Left ventricle myocardium superior (tissue), 1 donor: Measurements from ENCODE around the gene MARCHF2. TPM values are rescaled to one million over a fixed set of nuclear protein-coding genes. Genes with fewer than 3 reads are reported as not detected.
"Not testable (repeated sequence)": the region's sequence is repeated elsewhere in the genome, so short reads cannot be mapped to it uniquely, and the experiment has no call there.

Experiments
- ATAC-seq: fragments of 200-7000 bp; cut with Tn5 transposase; one replicate; pipeline ENCODE4 v1.9.1; 2020; ENCODE audit warnings: mild to moderate bottlenecking, moderate library complexity
- DNase-seq: peaks from one replicate; pipeline ENCODE4 v3.0.0-alpha.2; 2020
- intact Hi-C: fragments of 100-400 bp; cut with micrococcal nuclease; formaldehyde crosslinking; loops from one replicate; pipeline ENCODE4 v1.11.0; 2022
- long read RNA-seq: library from polyadenylated mRNA; unstranded; transcript quantifications from one replicate; pipeline ENCODE4 v2.0.0, GENCODE V29; 2021
- total RNA-seq: library from RNA; stranded (reverse); fragmentation: NEBNext Ultra II Directional; extraction: Animal tissue kit (Norgen Biotek cat#: 25700); gene quantifications from one replicate; pipeline ENCODE4 v1.2.1, GENCODE V29; 2021
- donor health status: DM: no; HTN: yes; CAD: no; lungs with severe emphysema.

The MARCHF2 gene, protein sequence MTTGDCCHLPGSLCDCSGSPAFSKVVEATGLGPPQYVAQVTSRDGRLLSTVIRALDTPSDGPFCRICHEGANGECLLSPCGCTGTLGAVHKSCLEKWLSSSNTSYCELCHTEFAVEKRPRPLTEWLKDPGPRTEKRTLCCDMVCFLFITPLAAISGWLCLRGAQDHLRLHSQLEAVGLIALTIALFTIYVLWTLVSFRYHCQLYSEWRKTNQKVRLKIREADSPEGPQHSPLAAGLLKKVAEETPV
- total RNA-seq = 97.0 TPM
- long read RNA-seq, transcript MARCH2-201 (5 exons, 1,376 nt) = major isoform, 82 of 171 reads
- long read RNA-seq, partial matches to known transcripts = 18 of 171 reads
- long read RNA-seq, other reads (novel, unspliced or antisense) = 70 of 171 reads

DNA sequence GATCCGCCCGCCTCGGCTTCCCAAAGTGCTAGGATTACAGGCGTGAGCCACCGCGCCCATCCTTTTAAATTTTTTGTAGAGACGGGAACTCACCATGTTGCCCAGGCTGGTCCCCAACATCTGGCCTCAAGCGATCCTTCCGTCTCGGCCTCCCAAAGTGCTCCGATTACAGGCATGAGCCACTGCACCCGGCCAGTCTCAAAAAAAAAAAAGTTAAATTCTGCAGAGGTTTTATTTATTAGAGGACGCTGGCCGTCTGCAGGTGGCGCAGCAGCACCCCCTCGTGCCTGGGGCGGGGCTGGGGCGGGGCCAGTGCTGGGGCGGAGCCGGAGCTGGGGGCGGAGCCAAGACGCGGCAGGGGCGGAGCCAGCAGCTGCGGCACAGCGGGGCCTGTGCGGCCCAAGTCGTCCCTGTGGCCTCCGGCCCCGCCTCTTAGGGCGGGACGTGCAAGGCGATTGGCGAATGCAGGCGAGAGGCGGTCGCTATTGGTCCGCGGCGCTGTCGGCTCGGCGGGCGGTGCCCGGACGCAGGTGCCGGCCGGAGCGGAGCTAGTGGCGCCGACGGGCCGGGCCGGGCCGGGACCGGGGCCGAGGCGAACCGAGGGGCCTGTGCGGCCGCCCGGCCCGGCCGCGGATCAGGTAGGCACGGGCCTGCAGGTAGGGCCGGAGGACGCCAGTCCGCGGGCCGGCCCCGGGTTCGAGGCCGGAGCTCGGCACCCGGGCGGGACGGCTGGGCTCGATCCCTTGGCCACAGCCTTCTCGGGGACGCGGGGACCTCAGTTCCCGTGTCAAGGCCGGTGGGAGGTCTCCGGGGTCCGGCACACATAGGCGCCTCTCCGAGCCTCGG is at the start of gene MARCHF2:
Gene MARCHF2 (plus strand): TSS at position 523 of the 846 bp plus-strand sequence. CDS start 8,536 bp downstream, outside the sequence.
- intact Hi-C loops = no loop called here
- ATAC-seq (peak; percentile 99), DNase-seq (peak; percentile 99)

DNA sequence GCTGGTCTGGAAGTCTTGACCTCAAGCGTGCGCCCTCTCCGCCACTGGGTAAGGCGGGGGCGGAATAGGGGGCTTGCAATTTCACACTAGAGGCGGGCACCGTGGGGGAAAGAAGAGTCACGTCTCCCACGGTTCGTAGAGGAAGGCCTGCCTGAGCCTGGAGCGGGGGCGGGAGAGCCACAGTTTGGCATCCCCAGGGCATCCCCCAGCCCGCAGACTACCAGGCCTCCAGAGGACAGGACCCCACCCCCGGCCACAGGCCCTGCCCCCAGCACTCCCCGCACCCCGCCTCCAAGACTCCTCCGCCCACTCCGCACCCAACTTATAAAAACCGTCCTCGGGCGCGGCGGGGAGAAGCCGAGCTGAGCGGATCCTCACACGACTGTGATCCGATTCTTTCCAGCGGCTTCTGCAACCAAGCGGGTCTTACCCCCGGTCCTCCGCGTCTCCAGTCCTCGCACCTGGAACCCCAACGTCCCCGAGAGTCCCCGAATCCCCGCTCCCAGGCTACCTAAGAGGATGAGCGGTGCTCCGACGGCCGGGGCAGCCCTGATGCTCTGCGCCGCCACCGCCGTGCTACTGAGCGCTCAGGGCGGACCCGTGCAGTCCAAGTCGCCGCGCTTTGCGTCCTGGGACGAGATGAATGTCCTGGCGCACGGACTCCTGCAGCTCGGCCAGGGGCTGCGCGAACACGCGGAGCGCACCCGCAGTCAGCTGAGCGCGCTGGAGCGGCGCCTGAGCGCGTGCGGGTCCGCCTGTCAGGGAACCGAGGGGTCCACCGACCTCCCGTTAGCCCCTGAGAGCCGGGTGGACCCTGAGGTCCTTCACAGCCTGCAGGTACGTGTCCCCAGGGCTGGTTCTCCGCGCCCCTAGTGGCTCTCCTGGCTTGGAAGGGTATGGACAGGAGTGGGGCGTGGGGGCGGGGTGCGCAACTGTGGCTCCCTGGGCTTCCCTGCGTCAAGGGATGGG is 49.0 kb upstream of the MARCHF2 start, which contains the start of gene ANGPTL4:
Gene ANGPTL4 (plus strand): TSS at position 353 of the 969 bp plus-strand sequence. CDS start 167 bp downstream, at position 520.
- DNase-seq (peak; percentile 85), ATAC-seq (peak; percentile 69)
- intact Hi-C loops = no loop called here

DNA sequence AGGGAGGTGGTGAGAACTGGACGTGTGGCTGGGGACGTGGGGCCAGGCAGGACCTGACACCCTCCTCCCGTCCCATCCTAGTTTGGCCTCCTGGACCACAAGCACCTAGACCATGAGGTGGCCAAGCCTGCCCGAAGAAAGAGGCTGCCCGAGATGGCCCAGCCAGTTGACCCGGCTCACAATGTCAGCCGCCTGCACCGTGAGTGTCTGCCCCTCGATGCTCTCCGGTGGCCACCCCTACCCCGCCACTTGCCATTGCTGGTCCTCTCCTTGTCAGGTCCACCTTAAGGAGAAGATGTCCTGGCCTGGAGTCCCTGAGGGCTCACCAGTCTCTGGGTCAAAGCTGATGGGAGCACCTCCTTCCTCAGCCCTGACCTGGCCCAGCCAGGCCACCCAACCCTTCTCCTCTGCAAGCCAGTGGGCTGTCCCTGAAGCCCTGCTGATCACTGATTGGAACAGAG is 47.0 kb upstream of the MARCHF2 start:
- no peak for ATAC-seq
- DNase-seq = no peak
- intact Hi-C loops = no loop called here

DNA sequence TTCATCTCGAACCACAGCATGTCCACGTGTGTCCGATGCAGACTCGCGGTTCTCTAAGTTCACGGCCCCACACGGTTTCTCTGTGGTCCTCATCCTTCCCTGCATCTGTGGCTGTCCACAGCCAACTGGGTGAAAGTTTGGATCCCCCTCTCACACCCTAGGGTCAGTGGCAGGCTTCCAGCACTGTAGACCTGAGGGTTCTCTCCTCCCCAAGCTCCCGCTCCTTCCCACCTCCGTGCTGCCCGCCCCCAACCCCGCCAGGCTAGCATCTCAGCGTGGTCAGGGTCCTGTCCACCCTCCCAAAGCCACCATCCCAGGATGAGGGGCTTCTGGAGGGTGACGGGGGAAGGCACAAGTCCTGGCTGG is 46.2 kb upstream of the MARCHF2 start:
- DNase-seq (no peak), ATAC-seq (peak; percentile 16)
- intact Hi-C loops = no loop called here

DNA sequence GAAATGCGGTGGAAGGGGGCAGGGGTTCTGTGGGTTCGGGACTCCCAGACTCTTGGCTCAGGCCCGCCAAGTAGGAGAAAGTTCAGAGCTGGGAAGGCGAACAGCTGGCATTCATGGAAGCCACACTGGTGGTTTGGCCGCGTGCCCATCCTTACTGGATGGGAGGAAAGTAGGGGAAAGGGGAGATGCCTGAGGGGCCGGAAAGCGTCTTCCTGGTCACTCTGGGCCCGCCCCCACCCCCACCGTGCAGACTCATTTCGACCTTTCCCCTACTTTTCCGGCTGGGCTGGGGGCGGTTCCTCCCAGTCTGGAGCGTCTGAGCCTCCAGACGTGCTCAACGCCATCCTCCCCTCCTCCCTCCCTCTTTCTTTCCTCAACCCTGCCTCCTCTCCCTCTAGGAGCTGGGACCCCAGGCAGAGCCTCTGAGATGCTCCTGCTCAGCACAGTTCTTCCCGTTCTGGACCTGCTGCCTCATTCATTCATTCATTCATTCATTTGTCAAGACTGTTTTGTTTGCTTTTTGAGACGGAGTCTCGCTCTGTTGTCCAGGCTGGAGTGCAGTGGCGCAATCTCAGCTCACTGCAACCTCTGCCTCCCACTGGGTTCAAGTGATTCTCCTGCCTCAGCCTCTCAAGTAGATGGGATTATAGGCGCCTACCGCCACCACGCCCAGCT is 45.6 kb upstream of the MARCHF2 start:
- ATAC-seq = peak; percentile 71
- intact Hi-C loops = no loop called here

DNA sequence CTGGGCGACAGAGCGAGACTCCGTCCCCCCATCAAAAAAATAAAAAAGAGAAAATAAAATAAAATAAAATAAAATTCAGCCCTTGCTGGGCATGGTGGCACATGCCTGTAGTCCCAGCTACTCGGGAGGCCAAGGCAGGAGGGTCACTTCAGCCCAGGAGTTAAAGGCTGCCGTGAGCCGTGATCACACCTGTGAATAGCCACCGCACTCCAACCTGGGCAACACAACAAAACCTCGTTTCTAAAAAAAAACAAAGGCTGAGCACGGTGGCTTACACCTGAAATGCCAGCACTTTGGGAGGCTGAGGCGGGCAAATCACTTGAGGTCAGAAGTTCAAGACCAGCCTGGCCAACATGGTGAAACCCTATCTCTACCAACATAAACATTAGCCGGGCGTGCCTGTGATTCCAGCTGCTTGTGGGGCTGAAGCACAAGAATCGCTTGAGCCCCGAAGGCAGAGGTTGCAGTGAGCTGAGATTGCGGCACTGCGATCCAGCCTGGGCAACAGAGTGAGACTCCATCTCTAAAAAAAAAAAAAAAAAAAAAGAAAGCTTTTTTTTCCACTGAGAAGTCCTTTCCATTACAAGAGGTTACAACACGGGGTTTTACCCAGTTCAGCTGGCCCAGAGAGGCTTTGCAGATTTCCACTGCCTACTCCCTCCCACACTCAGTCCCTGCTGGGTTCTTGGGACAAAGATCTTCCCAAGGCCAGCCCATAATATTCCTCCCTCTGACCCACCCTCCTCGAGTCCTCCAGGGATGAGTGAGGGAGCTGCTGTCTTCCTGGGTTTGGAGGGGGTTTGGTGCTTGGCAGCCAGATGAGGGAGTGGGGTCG is 42.7 kb upstream of the MARCHF2 start:
- ATAC-seq = no peak
- intact Hi-C loops = no loop called here
- no peak for DNase-seq

More for the DNA sequence above, 45.6 kb upstream of the MARCHF2 start:
- peak; percentile 95 for DNase-seq

DNA sequence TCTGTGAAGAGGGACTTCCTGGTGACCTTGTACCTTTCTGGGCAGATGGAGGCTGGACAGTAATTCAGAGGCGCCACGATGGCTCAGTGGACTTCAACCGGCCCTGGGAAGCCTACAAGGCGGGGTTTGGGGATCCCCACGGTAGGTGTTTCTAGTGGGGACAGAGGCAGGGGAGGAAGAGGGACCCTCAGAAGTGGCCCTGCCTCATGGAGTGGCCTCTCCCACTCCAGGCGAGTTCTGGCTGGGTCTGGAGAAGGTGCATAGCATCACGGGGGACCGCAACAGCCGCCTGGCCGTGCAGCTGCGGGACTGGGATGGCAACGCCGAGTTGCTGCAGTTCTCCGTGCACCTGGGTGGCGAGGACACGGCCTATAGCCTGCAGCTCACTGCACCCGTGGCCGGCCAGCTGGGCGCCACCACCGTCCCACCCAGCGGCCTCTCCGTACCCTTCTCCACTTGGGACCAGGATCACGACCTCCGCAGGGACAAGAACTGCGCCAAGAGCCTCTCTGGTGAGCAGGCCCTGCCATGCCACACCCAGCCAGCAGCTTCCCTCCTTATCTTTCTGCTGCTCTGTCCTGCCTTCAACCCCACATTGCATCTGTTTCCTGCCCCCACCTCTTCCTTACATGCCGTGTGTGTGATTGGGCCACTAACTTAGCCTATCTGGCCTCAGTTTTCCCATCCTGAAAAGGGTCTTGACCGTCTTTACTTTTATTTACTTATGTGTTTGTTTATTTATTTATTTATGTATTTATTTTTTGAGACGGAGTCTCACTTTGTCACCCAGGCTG is 41.9 kb upstream of the MARCHF2 start:
- DNase-seq = no peak
- intact Hi-C loops = no loop called here
- no peak for ATAC-seq

DNA sequence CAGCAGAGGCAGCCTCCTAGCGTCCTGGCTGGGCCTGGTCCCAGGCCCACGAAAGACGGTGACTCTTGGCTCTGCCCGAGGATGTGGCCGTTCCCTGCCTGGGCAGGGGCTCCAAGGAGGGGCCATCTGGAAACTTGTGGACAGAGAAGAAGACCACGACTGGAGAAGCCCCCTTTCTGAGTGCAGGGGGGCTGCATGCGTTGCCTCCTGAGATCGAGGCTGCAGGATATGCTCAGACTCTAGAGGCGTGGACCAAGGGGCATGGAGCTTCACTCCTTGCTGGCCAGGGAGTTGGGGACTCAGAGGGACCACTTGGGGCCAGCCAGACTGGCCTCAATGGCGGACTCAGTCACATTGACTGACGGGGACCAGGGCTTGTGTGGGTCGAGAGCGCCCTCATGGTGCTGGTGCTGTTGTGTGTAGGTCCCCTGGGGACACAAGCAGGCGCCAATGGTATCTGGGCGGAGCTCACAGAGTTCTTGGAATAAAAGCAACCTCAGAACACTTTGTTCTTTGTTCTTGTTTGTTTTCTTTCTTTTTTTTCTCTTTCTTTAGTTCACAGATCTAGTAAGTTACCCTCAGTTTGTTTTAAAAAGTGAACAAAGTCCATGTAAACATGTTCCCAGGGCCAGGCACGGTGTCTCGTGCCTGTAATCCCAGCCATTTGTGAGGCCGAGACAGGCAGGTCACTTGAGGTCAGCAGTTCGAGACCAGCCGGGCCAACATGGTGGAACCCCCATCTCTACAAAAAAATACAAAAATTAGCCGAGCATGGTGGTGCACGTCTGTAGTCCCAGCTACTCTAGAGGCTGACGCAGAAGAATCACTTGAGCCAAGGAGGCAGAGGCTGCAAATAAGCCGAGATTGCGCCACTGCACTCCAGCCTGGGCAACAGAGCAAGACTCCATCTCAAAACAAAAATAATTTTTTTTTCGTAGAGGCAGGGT is 39.0 kb upstream of the MARCHF2 start:
- ATAC-seq = peak; percentile 55
- intact Hi-C loops = no loop called here
- no peak for DNase-seq

DNA sequence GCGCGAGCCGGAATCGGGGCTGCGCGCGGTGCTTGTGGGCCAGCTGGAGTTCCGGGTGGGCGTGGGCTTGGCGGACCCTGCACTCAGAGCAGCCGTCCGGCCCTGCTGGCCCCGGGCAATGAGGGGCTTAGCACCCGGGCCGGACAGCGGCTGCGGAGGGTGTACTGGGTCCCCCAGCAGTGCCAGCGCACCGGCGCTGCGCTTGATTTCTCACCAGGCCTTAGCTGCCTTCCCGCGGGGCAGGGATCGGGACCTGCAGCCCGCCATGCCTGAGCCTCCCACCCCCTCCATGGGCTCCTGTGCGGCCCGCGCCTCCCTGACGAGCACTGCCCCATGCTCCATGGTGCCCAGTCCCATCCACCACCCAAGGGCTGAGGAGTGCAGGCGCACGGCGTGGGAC is 37.3 kb upstream of the MARCHF2 start:
- ATAC-seq, DNase-seq, intact Hi-C loops: not testable (repeated sequence)

DNA sequence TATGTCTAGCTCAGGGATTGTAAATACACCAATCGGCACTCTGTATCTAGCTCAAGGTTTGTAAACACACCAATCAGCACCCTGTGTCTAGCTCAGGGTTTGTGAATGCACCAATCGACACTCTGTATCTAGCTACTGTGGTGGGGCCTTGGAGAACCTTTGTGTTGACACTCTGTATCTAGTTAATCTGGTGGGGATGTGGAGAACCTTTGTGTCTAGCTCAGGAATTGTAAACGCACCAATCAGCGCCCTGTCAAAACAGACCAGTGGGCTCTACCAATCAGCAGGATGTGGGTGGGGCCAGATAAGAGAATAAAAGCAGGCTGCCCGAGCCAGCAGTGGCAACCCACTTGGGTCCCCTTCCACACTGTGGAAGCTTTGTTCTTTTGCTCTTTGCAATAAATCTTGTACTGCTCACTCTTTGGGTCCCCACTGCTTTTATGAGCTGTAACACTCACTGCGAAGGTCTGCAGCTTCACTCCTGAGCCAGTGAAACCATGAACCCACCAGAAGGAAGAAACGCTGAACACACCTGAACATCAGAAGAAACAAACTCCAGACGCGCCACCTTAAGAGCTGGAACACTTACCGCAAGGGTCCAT is 36.6 kb upstream of the MARCHF2 start:
- ATAC-seq, intact Hi-C loops, DNase-seq: not testable (repeated sequence)

DNA sequence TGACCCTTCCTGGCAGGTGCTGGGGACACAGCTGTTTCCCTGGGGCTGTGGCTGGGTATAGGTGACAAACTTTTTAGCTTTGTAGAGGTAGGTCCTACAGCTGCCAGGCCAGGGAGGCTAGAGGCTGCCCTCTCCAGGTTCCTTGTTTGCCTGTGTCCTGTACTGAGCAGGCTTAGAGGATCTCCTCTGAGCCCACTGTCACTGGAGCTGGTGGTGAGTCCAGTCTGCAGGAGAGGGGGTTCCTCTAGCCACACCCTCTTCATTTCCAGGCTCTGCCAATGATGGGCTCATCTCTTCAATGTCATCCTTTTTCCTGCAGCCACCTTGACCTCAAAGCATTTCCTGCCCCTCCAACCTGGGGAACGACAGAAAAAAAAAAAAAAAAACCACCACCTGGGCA is 35.5 kb upstream of the MARCHF2 start:
- intact Hi-C loops = no loop called here
- DNase-seq (no peak), ATAC-seq (no peak)

DNA sequence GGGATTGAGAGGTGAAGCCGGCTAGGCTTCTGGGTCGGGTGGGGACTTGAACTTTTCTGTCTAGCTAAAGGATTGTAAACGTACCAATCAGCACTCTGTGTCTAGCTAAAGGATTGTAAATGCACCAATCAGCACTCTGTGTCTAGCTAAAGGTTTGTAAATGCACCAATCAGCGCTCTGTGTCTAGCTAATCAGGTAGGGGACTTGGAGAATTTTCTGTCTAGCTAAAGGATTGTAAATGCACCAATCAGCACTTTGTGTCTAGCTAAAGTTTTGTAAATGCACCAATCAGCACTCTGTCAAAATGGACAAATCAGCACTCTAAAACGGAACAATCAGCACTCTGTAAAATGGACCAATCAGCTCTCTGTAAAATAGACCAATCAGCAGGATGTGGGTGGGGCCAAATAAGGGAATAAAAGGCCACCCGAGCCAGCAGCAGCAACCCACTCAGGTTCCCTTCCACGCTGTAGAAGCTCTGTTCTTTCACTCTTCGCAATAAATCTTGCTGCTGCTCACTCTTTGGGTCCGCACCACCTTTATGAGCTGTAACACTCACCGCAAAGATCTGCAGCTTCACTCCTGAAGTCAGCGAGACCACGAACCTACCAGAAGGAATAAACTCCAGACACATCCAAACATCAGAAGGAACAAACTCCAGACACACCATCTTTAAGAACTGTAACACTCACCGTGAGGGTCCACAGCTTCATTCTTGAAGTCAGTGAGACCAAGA is 33.8 kb upstream of the MARCHF2 start:
- DNase-seq, intact Hi-C loops, ATAC-seq: not testable (repeated sequence)

DNA sequence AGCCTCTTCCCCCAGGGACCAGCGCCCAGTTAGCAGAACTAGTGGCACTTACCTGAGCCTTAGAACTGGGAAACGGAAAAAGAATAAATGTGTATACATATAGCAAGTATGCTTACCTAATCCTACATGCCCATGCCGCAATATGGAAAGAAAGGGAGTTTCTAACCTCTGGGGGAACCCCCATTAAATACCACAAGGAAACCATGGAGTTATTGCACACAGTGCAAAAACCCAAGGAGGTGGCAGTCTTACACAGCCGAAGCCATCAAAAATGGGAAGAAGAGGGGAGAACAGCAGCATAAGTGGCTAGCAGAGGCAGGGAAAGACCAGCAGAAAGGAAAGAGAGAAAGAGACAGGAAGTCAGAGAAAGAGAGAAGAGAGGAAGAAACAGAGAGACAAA is 28.5 kb upstream of the MARCHF2 start:
- DNase-seq, intact Hi-C loops, ATAC-seq: not testable (repeated sequence)

DNA sequence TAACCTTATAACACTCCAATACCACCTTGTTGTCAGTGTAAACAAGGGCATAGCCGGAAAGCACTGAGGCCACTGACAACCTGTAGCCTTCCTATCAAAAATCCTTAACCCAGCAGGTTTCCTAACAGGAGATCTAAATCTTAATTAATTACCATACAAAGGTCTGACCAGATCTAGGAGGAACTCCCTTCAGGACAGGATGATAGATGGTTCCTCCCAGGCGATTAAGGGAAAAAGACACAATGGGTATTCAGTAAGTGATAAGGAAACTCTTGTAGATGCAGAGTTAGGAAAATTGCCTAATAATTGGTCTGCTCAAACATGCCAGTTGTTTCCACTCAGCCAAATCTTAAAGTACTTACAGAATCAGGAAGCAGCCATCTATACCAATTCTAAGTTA is 28.0 kb upstream of the MARCHF2 start:
- intact Hi-C loops, ATAC-seq, DNase-seq: not testable (repeated sequence)
